ENCODE data around the gene CDK5R1. TPM values are rescaled to one million over a fixed set of nuclear protein-coding genes. Genes with fewer than 3 reads are reported as not detected.

The CDK5R1 gene
- total and polyA plus RNA-seq, 2 donors (not counting 3 experiments of a cell fraction or from before 2014, with no cell fraction given): 1.6 to 3.9 TPM

DNA sequence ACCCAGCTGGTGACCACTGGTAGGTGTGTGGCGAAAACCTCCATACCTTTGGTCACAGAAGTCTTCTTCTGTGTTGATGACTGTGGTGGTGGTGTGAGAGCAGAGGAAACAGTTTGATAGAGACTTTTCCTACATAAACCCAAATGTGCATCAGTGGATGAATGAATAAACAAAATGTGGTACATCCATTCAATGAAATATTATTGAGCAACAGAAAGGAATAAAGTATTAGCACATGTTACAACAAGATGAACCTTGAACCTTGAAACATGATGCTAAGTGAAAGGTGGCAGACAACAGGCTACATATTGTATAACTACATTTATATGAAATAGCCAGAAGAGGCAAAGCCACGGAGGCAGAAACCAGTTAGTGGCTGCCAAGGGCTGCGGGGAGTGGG lies 15.2 kb downstream of the CDK5R1 start:
- dilution Hi-C loops (cut with MboI; ENCODE audit: extremely low pct_ligation_motif_present, low sequenced_read_pairs): no loop called here
- no peak overlapping the region for H3K27ac ChIP-seq (ENCODE audit: insufficient read depth, low read depth, low read length)
- no peaks in the 10 kb centered on the region for H3K79me2 ChIP-seq (ENCODE audit: control insufficient read depth, insufficient read depth, low read length)
- ChIA-PET CTCF (no interaction called here), POLR2A (no interaction called here)
- DNase-seq (ENCODE audit: low read depth, low spot score) (no peak), FAIRE-seq (peak; percentile 40)
- no peak overlapping the region for H2AFZ ChIP-seq (ENCODE audit: low read depth, low read length)
- H3K36me3 ChIP-seq (ENCODE audit: control insufficient read depth in 2 of 2, extremely low read depth in 1 of 2, insufficient read depth in 2 of 2, low read length in 2 of 2): no peaks in the 10 kb centered on the region
- H3K4me3 ChIP-seq (replicated peaks in 1 of 3; ENCODE audit: insufficient read depth in 1 of 3, low read depth in 1 of 3, low read length in 3 of 3): no peak overlapping the region
- no TSS peak for BruUV-seq (replicated peaks)
- no peaks in the 10 kb centered on the region for H3K9me3 ChIP-seq (replicated peaks; ENCODE audit: control insufficient read depth, insufficient read depth, low read length)
- no peak for TF ChIP-seq JUN (IDR thresholded peaks at IDR 0.05; ENCODE audit: borderline replicate concordance, insufficient read depth, insufficient read length, low read depth)
- TF ChIP-seq, protein P1, sequence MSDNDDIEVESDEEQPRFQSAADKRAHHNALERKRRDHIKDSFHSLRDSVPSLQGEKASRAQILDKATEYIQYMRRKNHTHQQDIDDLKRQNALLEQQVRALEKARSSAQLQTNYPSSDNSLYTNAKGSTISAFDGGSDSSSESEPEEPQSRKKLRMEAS (IDR thresholded peaks at IDR 0.05; ENCODE audit: insufficient read depth, insufficient read length): no peak
- TF ChIP-seq POLR2AphosphoS5 (IDR thresholded peaks at IDR 0.05; ENCODE audit: insufficient read depth, low read depth, low read length): no peak
- TF ChIP-seq, protein P2, sequence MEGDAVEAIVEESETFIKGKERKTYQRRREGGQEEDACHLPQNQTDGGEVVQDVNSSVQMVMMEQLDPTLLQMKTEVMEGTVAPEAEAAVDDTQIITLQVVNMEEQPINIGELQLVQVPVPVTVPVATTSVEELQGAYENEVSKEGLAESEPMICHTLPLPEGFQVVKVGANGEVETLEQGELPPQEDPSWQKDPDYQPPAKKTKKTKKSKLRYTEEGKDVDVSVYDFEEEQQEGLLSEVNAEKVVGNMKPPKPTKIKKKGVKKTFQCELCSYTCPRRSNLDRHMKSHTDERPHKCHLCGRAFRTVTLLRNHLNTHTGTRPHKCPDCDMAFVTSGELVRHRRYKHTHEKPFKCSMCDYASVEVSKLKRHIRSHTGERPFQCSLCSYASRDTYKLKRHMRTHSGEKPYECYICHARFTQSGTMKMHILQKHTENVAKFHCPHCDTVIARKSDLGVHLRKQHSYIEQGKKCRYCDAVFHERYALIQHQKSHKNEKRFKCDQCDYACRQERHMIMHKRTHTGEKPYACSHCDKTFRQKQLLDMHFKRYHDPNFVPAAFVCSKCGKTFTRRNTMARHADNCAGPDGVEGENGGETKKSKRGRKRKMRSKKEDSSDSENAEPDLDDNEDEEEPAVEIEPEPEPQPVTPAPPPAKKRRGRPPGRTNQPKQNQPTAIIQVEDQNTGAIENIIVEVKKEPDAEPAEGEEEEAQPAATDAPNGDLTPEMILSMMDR (IDR thresholded peaks at IDR 0.05; ENCODE audit: extremely low read depth in 1 of 2, insufficient read depth in 1 of 2, low read depth in 1 of 2, low read length in 2 of 2): no peak
- no peak for TF ChIP-seq MYC (IDR thresholded peaks at IDR 0.05; ENCODE audit: low read depth, low read length)
- H3K9ac ChIP-seq (replicated peaks; ENCODE audit: extremely low read depth, insufficient read depth, low read length): no peak overlapping the region
- no peaks in the 10 kb centered on the region for H3K27me3 ChIP-seq (ENCODE audit: control insufficient read depth in 2 of 2, insufficient read depth in 2 of 2, low read length in 2 of 2)
- H3K4me1 ChIP-seq (ENCODE audit: control insufficient read depth, extremely low read depth, insufficient read depth, low read length): peaks cover 7% of the 10 kb centered on the region
- H3K4me2 ChIP-seq (ENCODE audit: insufficient read depth, low read length): no peak overlapping the region
- no peaks in the 10 kb centered on the region for H3K9me1 ChIP-seq (replicated peaks; ENCODE audit: control insufficient read depth, extremely low read depth, insufficient read depth, low read length)
- H4K20me1 ChIP-seq (replicated peaks; ENCODE audit: control insufficient read depth, extremely low read depth, insufficient read depth, low read length): no peaks in the 10 kb centered on the region
- intact Hi-C loops (cut with micrococcal nuclease): no loop called here

DNA sequence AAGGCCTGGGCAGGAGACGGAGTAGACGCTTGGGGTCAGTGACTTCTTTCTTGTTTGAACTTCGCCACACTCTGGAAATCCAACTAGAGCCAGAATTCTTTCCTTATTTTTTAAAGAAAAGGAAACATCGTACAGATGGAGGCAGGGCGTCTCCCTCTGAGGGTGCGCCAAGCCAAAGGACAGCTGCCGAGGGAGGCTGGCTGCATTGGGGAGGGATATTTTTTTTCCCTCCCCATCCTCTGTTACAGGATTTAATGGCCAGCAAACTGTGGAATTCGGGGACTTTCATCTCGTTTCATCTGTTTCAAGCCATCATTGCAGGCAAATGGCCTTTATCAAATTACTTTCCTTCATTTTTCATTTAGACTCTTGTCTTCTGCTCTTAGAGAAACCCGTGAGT lies 15.9 kb downstream of the CDK5R1 start:
- intact Hi-C loops (cut with micrococcal nuclease) (no loop called here), dilution Hi-C loops (cut with MboI; ENCODE audit: extremely low pct_ligation_motif_present, low sequenced_read_pairs) (no loop called here)
- H3K9ac ChIP-seq (replicated peaks; ENCODE audit: extremely low read depth, insufficient read depth, low read length): no peak overlapping the region

More for the DNA sequence above, 15.9 kb downstream of the CDK5R1 start:
- FAIRE-seq (no peak), DNase-seq (ENCODE audit: low read depth, low spot score) (no peak)
- Histone ChIP-seq H3K4me2 (ENCODE audit: insufficient read depth, low read length) (no peak overlapping the region), H3K36me3 (ENCODE audit: control insufficient read depth in 2 of 2, extremely low read depth in 1 of 2, insufficient read depth in 2 of 2, low read length in 2 of 2) (no peaks in the 10 kb centered on the region), H3K4me3 (replicated peaks in 1 of 3; ENCODE audit: insufficient read depth in 1 of 3, low read depth in 1 of 3, low read length in 3 of 3) (no peak overlapping the region), H3K9me3 (replicated peaks; ENCODE audit: control insufficient read depth, insufficient read depth, low read length) (no peaks in the 10 kb centered on the region), H4K20me1 (replicated peaks; ENCODE audit: control insufficient read depth, extremely low read depth, insufficient read depth, low read length) (no peaks in the 10 kb centered on the region), H3K4me1 (ENCODE audit: control insufficient read depth, extremely low read depth, insufficient read depth, low read length) (peaks cover 7% of the 10 kb centered on the region), H3K79me2 (ENCODE audit: control insufficient read depth, insufficient read depth, low read length) (no peaks in the 10 kb centered on the region), H2AFZ (ENCODE audit: low read depth, low read length) (no peak overlapping the region), H3K27me3 (ENCODE audit: control insufficient read depth in 2 of 2, insufficient read depth in 2 of 2, low read length in 2 of 2) (no peaks in the 10 kb centered on the region), H3K9me1 (replicated peaks; ENCODE audit: control insufficient read depth, extremely low read depth, insufficient read depth, low read length) (no peaks in the 10 kb centered on the region), H3K27ac (ENCODE audit: insufficient read depth, low read depth, low read length) (no peak overlapping the region)
- CTCF ChIA-PET: no interaction called here
- no peak for TF ChIP-seq POLR2A (IDR thresholded peaks at IDR 0.05; ENCODE audit: low read depth, low read length)
- no peak for TF ChIP-seq POLR2AphosphoS5 (IDR thresholded peaks at IDR 0.05; ENCODE audit: insufficient read depth, low read depth, low read length)
- no peak for TF ChIP-seq EZH2 (IDR thresholded peaks at IDR 0.05; ENCODE audit: borderline replicate concordance, low read depth, low read length, severe bottlenecking)
- no peak for TF ChIP-seq JUN (IDR thresholded peaks at IDR 0.05; ENCODE audit: borderline replicate concordance, insufficient read depth, insufficient read length, low read depth)
- TF ChIP-seq, protein P2 (IDR thresholded peaks at IDR 0.05; ENCODE audit: extremely low read depth in 1 of 2, insufficient read depth in 1 of 2, low read depth in 1 of 2, low read length in 2 of 2): no peak
- no peak for TF ChIP-seq FOS (IDR thresholded peaks at IDR 0.05; ENCODE audit: borderline replicate concordance, insufficient read depth, low read length)
- TF ChIP-seq MYC (IDR thresholded peaks at IDR 0.05; ENCODE audit: low read depth, low read length): no peak
- TF ChIP-seq, protein P1 (IDR thresholded peaks at IDR 0.05; ENCODE audit: insufficient read depth, insufficient read length): no peak
- TF ChIP-seq GATA2 (IDR thresholded peaks at IDR 0.05; ENCODE audit: insufficient read depth, insufficient read length, low read depth, low read length): no peak
- no TSS peak for BruUV-seq (replicated peaks)
- POLR2A ChIA-PET: interaction anchor here (0.6 kb wide), 1 partner anchor 241 kb away, joined by 3 read pairs; no protein-coding TSS in a partner anchor

All from endothelial cell of umbilical vein (primary cell).